AG20443 (cell line): ENCODE results near the gene PAPSS2.
"Not testable (repeated sequence)": the region's sequence is repeated elsewhere in the genome, so short reads cannot be mapped to it uniquely, and the experiment has no call there.

ENCODE experiments used
- DNase-seq: peaks from one replicate; pipeline ENCODE4 v3.0.0; 2012; ENCODE audit warnings: low spot score, mixed read lengths

PAPSS2 gene

DNA sequence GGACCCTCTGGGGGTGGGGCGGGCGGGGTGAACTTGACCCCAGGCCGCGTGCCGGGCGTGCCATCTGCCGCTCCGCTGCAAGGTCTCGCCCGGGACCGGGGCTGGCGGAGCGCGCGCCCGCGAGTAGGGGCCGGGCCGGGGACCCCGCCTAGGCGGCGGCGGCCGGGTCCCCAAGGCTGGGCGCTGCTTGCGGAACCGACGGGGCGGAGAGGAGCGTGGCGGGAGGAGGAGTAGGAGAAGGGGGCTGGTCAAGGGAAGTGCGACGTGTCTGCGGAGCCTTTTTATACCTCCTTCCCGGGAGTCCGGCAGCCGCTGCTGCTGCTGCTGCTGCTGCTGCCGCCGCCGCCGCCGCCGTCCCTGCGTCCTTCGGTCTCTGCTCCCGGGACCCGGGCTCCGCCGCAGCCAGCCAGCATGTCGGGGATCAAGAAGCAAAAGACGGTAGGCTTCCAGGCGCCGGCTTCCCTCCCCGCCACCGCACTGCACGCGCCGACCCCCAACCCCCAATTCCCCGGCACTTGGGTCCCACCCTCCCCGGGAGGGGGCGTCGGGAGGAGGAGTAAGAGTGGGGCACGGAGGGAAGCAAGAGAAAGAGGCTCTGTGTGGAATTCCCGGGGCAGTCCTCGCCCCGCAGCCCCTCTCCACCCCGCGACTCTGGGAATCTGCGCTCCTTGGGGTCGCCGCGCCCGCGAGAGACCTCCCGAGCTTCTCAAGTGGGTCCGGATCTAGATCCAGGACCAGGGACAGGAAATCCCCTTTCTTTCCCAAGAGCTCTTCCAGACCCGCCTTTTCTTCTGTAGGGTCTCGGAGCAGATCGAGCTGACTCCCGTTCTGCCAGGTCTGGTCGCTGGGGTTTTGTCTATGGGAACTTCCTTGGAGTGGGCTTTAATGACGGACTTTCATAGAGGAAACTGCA is at the start of gene PAPSS2:
PAPSS2 (plus strand) TSS at position 308 of the 913 bp plus-strand sequence; CDS start at position 412, 104 bp downstream.
- DNase-seq = peak; percentile 83

DNA sequence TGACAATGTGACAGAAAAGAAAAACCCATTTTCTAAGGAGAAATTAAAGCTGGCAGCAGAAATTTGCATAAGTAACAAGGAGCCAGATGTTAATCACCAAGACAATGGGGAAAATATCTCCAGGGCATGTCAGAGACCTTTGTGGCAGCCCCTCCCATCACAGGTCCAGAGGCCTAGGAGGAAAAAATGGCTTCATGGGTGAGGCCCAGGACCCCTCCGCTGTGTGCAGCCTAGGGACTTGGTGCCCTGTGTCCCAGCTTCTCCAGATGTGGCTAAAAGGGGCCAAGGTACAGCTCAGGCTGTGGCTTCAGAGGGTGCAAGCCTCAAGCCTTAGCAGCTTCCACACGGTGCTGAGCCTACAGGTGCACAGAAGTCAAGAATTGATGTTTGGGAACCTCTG is 48.3 kb upstream of the PAPSS2 start:
- not testable (repeated sequence) for DNase-seq

DNA sequence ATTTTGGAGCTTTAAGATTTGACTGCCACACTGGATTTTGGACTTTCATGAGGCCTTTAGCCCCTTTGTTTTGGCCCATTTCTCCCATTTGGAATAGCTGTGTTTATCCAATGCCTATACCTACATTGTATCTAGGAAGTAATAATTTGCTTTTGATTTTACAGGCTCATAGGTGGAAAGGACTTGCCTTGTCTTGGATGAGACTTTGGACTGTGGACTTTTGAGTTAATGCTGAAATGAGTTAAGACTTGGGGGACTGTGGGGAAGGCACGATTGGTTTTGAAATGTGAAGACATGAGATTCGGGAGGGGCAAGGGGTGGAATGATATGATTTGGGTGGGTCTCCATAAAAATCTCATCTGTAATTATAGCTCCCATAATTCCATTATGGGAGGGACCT is 47.6 kb upstream of the PAPSS2 start:
- no peak for DNase-seq

DNA sequence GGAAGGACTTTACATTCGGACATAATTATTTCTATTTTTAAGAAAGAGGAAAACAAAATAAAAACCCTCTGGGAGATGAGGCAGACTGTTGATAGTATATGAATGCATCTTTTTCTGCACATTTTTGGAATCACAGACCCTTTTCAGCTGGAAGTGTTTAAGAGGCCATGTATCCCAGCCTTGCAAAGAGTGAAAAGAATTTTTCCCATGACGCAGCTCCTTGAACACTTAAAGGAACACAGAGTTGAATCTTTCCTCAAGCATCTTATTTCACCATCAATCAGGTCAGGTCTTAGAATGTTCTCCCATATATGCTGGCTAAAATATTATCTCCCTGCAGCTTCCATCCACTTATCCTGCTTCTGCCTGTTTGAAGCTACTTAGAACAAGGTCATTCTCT is 45.9 kb upstream of the PAPSS2 start:
- no peak for DNase-seq

DNA sequence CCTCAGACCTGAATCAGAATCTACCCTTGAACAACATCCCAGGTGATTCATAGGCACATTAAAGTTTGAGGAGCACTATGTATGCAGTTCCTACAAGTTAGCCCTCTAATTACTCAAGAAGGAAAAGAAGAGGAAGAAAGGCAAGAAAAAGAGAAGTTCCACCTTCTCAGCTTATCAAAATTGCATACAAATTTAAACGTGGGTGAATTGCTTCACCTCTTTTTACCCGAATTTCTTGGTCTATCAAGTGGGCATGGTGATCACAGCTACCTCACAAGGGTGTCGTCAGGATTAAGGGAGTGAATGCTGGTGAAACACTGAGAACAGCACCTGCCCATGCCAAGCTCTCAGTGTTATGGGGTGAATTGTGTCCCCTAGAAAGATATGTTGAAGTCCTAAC is 43.8 kb upstream of the PAPSS2 start:
- DNase-seq = no peak

DNA sequence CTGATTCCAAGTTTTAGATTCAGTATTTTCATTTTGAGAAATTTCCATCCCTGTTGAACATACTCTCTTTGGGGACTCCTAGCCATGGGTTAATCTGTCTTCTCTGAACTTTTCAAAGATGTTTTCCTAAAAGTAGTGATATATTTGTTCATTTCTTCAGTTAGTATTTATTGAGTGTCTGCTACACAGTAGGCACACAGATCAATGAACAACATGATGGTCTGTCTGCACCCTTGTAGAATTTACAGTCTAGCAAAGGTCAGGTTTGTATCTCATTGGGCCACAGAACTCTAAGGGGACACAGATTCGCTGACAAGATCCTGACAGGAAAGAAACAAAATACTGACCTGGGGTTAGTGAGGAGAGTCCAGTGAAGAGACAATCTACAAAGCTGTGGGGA is 42.2 kb upstream of the PAPSS2 start:
- no peak for DNase-seq

DNA sequence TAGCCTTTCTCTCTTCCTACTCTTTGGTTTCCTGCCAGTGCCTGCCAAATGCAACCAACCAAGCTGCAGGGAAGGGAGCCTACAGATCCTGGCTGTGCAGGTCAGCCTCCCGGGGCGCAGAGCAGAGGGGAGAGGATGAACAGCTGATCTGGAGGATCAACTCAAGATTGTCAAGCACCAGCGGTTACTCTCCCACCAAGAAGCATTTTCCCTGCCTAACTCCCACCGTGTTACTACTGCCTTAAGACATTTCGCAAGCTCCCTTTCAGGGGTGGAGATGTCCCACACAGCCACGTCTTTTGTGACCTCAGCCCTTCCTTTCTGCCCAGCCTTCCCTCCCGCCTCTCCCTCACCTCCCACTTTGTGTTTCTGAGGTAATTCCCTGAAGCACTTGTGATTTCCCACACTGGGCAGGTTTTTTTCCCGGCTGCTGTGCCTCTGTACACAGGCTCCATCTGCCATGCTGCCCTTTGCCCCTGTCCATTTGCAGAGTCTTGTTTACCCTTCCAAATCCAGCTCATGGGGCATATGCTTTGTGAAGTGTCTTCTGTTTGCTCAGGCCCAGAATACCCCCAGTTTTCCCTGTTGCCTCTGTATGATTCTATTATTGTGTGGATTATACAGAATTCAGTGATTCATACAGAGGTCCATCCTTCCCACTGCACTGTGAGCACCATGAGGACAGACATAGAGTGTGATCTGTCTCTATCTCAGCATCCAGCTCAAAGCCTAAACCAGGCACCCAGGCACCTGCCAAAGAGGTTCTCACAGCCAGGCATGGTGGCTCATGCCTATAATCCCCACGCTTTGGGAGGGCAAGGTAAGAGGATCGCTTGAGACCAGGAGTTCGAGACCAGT is 40.9 kb upstream of the PAPSS2 start:
- no peak for DNase-seq

DNA sequence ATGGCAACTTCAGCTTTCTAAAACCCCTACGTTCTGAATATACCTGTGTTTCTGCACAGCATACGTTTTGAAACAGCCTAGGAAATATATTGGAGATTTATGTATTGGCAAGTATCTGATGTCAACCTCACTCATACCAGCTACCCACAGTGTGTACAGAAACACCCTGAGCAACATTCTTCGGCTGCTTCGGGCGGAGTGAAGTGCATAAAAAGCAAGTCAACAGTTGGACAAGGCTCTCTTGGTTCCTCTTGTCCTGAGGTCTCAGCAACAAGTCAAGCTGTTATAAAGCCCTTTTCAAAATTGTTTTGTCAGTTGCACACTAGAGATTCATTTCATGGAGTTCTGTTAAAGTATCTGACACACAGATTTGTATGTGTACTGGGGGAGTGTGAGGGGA is 40.0 kb upstream of the PAPSS2 start:
- peak; percentile 52 for DNase-seq

DNA sequence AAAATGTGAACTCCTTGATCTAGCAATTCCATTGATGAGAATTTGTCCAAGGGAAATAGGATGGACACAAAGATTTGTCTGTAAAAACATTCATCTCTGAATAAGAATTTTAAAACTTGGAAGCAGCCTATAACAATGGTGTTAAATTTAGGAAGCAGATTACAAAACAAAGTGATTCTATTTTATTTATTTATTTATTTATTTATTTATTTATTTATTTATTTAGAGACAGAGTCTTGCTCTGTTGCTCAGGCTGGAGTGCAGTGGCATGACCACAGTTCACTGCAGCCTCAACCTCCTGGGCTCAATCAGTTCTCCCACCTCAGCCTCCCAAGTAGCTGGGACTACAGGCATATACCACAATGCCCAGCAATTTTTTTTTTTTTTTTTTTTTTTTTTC is 38.2 kb upstream of the PAPSS2 start:
- not testable (repeated sequence) for DNase-seq

DNA sequence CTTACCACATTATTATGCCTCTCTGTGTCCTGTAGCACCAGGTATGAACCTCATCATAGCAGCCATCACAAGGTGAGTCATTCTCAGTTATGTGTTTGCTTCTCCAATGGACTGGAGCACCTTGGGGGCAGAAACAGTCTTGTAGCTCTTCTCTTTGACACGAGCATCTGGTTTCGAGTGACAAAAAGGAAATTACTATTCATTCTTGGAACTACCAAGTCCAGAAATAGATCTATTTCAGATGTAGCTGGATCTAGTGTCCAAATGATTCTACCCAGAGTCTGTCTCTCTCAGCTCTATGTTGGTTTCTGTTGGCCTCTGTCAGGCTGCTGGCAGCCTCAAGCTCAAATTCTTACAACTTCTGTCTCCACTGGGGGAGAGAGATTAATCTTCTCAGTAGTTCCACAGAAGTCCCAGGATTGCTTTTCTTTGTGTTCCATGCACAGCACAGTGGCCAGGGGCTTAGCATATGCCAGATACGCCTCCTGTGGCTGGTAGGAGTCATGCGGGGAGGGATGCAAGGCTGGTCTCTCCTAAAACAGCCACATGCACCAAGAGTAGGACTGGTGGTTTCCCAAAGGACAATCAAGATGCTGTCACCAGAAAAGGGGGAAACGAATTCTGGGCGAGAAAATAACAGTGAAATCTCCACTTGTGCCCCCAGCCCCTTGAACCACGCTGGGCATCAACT is 37.2 kb upstream of the PAPSS2 start:
- no peak for DNase-seq

DNA sequence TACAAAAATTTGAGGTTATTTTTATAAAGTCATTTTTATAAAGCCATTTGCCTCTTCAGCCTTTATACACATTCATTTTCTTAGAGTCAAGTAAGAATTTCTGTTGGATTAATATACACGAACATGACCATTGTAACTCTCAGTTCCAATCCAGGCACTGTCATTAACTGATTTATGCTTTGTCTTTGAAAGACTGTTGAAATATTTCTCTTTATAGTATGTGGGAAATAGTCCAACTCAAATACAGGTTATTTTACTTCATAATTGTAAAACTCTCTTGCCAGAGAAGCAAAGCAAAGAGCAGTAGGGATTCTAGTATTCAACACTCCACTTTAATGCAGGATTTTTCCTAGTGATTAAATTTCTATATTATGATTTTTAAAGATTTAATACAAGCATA is 36.5 kb upstream of the PAPSS2 start:
- no peak for DNase-seq

DNA sequence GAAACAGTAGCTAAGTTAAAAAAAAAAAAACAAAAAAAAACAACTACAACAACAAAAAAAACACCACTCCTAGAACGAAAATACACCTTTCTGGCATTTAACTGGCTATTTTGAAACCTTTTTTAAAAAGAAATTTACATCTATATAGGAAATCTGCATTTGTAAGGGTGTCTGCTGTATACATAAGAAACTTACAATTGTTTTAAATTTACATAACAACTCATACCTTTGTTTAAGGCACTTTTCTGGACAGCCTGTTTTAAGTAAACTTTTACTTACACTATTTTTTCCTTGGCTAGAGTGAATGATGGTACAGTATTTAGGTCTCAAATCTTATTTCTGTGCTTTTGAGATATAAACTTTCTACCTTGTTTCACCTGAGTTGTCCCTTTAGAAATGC is 34.0 kb upstream of the PAPSS2 start:
- no peak for DNase-seq

DNA sequence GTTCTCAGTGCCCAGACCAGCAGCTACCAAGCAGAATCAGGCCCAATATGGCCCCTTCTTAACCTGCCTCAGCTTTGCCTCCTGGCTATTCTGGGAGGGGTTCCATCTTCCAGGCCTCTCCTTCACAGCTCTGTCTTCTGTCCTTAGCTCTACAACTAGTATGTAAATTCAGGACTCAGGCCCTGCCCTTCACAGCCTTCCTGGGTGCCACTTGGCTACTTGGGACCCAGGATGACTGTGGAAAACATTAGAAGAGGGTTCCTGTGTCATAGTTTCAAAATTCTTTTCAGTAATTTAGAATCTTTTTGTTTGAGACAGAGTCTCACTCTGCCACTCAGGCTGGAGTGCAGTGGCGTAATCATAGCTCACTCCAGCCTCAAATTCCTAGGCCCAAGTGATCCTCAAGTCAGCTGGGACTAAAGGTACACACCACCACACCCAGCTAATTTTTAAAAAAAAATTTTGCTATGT is 33.2 kb upstream of the PAPSS2 start:
- DNase-seq = no peak

DNA sequence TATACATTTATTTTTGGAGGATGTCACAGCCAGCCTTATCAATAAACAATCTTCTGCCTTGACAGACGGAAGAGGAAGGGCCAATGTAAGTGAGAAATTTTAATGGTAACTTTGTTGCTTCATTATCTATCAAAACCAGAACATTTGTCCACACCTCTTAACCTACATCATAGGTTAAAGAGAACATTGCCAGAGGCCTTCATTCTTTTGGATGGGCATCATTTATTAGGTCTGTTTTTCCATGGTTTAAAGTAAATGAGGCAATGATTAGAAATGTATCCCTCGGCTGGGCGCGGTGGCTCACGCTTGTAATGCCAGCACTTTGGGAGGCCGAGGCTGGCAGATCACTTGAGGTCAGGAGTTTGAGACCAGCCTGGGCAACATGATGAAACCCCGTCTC is 29.5 kb upstream of the PAPSS2 start:
- no peak for DNase-seq

DNA sequence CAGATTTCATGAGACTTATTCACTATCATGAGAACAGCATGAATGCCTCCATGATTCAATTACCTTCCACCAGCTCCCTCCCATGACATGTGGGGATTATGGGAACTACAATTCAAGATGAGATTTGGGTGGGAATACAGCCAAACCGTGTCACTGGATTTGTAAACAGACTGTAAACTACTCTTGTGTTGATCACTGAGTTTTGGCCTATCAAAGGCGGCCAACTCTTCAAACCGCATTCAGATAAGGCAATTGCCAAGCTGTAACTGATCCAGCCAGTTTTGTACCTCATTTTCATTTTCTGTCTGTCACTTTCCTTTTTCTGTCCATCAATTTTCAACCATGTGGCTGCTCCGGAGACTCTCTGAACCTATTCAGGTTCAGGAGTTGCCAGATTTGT is 27.2 kb upstream of the PAPSS2 start:
- no peak for DNase-seq

DNA sequence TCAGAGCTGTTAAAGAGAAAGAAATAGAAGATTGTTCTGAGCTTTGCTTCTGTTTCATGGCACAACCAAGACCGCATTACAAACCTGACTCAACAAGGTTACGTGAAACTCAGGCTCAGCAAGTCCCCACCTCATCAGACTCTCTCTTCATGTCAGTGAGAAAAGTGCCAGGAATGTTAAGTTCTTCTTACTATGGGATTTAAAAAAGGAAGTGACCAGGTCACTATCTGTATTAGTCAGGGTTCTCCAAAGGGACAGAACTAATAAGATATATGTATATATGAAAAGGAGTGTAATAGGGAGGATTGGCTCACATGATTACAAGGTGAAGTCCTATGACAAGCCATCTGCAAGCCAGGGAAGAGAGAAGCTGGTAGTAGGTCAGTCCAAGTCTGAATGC is 25.4 kb upstream of the PAPSS2 start:
- DNase-seq = no peak

DNA sequence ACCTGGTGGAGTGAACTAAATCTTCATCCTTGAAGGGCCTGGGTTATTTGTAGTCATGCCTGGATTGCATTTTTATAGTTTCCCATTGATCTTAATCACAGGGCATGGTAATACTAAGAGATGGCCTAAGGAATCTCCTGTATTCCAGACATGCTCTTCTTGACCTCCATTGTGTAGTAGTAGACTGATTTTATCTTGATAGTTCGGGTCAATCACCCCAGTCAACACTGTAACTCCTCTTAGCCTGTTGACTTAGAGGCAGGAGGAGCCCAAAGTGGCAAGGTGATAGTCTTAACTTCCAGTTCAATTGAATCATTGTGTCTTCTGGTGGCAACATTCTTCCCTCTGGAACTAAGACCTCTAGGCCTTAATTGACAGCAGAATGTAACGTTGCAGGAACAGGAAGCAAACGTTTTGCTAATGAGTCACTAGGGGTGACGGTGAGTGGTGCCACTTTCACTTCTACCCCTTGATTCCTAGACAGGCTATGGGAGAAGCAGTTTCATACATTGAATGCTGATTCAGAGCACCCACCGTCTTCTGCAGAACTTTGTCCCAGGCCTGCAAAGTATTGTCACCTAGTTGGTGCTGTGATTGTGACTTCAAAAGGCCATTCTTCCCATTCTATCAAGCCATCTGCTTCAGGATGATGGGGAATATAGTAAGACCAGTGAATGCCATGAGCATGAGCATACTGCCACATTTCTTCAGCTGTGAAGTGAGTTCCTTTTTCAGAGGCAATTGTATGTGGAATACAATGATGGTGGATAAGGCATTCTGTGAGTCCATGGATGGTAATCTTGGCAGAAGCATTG is 24.0 kb upstream of the PAPSS2 start:
- peak; percentile 38 for DNase-seq

DNA sequence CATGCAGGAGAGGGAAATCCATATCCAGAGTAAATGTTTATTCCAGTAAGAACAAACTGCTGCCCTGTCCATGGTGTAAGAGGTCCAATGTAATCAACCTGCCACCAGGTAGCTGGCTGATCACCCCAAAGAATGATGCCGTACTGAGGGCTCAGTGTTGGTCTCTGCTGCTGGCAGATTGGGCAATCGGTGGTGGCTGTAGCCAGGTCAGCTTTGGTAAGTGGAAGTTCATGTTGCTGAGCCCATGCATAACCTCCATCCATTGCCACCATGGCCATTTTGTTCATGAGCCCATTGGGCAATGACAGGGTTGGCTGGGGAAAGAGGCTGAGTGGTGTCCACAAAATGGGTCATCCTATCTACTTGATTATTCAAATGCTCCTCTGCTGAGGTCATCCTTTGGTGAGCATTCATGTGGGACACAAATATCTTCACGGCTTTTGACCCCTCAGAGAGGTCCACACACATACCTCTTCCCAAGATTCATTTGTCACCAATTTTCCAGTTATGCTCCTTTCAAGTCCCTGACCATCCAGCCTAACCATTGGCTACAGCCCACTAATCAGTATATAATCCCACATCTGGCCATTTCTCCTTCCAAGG is 23.3 kb upstream of the PAPSS2 start:
- no peak for DNase-seq

DNA sequence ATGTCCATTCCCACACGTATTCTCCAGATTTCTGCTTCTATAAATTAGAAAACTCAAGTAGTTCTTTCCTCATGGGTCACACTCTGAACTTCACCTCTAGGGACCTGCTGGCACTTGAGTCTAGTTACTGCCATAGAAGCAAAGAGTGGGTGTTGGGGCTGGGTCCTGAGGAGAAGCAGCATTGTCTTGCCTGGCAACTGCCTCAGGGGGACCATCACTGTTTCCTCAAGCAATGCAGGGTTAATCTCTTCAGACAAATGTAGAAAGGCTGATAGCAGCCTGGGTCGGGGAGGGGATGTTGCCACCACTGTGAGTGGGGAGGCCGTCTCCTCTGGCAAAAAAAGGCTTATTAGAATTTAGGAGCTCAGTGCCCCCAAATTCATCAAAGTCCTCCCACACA is 20.2 kb upstream of the PAPSS2 start:
- DNase-seq = no peak

DNA sequence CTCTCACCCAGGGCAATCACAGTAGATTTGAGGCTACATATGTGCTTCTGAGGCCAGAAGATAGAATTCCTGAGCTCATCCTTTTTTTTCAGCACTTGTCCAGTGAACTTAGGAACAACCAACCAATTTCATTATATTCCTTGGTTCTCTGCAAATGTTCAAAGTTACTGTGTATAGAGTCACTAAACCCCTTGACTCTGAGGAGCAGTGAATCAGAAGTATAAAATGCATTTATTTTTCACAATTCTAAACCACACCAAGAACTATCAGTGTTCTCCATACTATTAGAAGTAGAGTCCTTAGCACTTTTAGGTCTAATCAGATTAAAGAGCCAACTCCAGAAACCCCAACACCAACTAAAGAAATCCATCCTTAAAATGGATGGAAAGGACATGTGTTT is 19.6 kb upstream of the PAPSS2 start:
- no peak for DNase-seq

DNA sequence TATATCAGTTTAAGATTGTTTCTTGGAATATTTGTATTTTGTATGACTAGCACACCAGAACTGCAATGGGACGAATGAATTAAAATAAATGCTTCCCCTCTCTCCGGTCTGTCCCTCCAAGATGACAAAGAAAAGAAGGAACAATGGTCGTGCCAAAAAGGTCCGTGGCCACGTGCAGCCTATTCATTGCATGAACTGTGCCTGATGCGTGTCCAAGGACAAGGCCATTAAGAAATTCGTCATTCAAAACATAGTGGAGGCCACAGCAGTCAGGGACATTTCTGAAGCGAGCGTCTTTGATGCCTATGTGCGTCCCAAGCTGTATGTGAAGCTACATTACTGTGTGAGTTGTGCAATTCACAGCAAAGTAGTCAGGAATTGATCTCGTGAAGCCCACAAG is 17.2 kb upstream of the PAPSS2 start:
- DNase-seq = no peak
